ENCODE measurements around the gene NXF1. TPM values are rescaled to one million over a fixed set of nuclear protein-coding genes. Genes with fewer than 3 reads are reported as not detected.

NXF1 gene
- total and polyA plus RNA-seq, 2 of the 13 experiments (the other 11 are each of a cell fraction or from before 2014, with no cell fraction given): 30.4 to 30.9 TPM

DNA sequence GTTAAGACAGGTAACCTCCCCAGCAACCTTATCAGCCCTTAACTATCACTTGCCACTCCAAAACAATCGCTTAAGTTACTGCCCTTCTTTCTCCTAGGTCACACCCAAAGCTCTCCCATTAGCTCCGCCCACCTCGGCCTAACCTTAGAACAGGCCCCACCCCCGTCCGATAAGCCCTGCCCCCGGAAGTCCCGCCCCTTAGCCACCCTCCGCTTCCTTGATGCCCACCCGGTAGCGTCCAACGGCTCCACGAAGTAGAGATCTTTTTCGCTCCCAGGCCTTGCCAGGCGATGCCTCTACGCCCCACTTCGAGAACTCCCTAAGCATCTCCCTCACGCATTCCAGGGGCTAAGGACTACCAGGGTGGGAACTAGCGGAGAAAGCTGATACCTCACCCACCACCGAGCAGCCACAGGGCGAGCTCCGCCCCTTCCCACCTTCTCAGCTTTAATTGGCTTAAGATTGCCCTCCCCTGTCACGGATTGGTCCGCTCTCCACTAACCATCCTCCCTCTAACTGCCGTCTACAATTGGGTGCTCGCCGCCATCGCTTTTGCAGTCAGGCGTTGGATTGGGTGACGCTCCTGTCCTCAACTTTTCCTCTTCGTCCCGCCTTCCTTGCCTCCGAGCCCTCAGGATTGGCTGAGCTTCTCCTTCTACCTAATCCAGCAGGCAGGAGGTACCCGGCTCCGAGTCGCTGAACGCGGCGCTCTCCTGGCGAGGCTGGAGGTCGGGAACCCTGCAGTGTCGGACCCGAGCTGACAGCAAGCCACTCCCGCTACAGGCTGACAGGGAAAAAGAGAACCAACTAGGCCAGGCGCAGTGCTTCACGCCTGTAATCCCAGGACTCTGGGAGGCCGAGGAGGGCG lies 51.3 kb downstream of the NXF1 start, which contains the start of gene ZBTB3 (continued):
- TF ChIP-seq KLF9 (CRISPR knock-in tag; IDR thresholded peaks at IDR 0.05; ENCODE audit: low read depth) (0 out of 2 replicates have a peak, but pooled peaks have one; percentile 27), ZNF547 (CRISPR knock-in tag; IDR thresholded peaks at IDR 0.05) (peak; percentile 35; the same call in 1 of the 2 replicates), ZNF17 (CRISPR knock-in tag; IDR thresholded peaks at IDR 0.05) (no peak), MXI1 (IDR thresholded peaks at IDR 0.05; ENCODE audit: borderline replicate concordance, low read depth, low read length) (peak; percentile 53; the same call in 1 of the 3 replicates), ZNF781 (CRISPR knock-in tag; IDR thresholded peaks at IDR 0.05; ENCODE audit: borderline replicate concordance, not compliant biosample characterization) (peak; percentile 46), FOXP1 (IDR thresholded peaks at IDR 0.05) (no peak), FOXP1 (CRISPR knock-in tag; IDR thresholded peaks at IDR 0.05) (no peak), SP2 (CRISPR knock-in tag; IDR thresholded peaks at IDR 0.05) (peak; percentile 96), TCF7L2 (IDR thresholded peaks at IDR 0.05; ENCODE audit: low read depth, low read length) (no peak), HNRNPLL (IDR thresholded peaks at IDR 0.05; ENCODE audit: low read depth, low read length, poor library complexity, severe bottlenecking) (peak; percentile 22), ZFY (CRISPR knock-in tag; IDR thresholded peaks at IDR 0.05) (peak; percentile 60), YEATS4 (CRISPR knock-in tag; IDR thresholded peaks at IDR 0.05; ENCODE audit: borderline replicate concordance) (peak; percentile 58; the same call in 1 of the 2 replicates), ZSCAN29 (CRISPR knock-in tag; conservative IDR thresholded peaks at IDR 0.05) (no peak), GLI4 (CRISPR knock-in tag; IDR thresholded peaks at IDR 0.05; ENCODE audit: borderline replicate concordance) (0 out of 2 replicates have a peak, but pooled peaks have one; percentile 12), POLR2AphosphoS5 (IDR thresholded peaks at IDR 0.05; ENCODE audit: low read depth, low read length) (peak; percentile 57; the same call in 1 of the 2 replicates), PHF8 (CRISPR knock-in tag; IDR thresholded peaks at IDR 0.05) (peak; percentile 83), TAF1 (CRISPR knock-in tag; IDR thresholded peaks at IDR 0.05) (peak; percentile 64; the same call in 1 of the 2 replicates), SAP130 (CRISPR knock-in tag; IDR thresholded peaks at IDR 0.05; ENCODE audit: low read depth) (peak; percentile 75), ZNF253 (CRISPR knock-in tag; IDR thresholded peaks at IDR 0.05; ENCODE audit: borderline replicate concordance) (no peak), HIVEP1 (CRISPR knock-in tag; IDR thresholded peaks at IDR 0.05) (peak; percentile 17; the same call in 1 of the 2 replicates), ZSCAN22 (CRISPR knock-in tag; IDR thresholded peaks at IDR 0.05) (no peak), PAWR (CRISPR knock-in tag; IDR thresholded peaks at IDR 0.05; ENCODE audit: borderline replicate concordance) (no peak), BRD4 (CRISPR knock-in tag; IDR thresholded peaks at IDR 0.05) (no peak), GATA4 (IDR thresholded peaks at IDR 0.05; ENCODE audit: borderline replicate concordance, low read depth) (0 out of 2 replicates have a peak, but pooled peaks have one; percentile 13), NCOA2 (CRISPR knock-in tag; IDR thresholded peaks at IDR 0.05) (no peak), DMAP1 (CRISPR knock-in tag; IDR thresholded peaks at IDR 0.05) (peak; percentile 82), ZNF274 (CRISPR knock-in tag; IDR thresholded peaks at IDR 0.05) (no peak), ZNF839 (CRISPR knock-in tag; IDR thresholded peaks at IDR 0.05; ENCODE audit: borderline replicate concordance) (no peak), SYNCRIP (IDR thresholded peaks at IDR 0.05; ENCODE audit: insufficient read depth, low read depth, low read length) (no peak), POLR2G (IDR thresholded peaks at IDR 0.05; ENCODE audit: low read depth, low read length) (peak; percentile 92)
- TF ChIP-seq, protein P1, sequence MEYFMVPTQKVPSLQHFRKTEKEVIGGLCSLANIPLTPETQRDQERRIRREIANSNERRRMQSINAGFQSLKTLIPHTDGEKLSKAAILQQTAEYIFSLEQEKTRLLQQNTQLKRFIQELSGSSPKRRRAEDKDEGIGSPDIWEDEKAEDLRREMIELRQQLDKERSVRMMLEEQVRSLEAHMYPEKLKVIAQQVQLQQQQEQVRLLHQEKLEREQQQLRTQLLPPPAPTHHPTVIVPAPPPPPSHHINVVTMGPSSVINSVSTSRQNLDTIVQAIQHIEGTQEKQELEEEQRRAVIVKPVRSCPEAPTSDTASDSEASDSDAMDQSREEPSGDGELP (IDR thresholded peaks at IDR 0.05; ENCODE audit: borderline replicate concordance, low read depth): peak; percentile 37; the same call in 1 of the 2 replicates
- TF ChIP-seq, protein P2, sequence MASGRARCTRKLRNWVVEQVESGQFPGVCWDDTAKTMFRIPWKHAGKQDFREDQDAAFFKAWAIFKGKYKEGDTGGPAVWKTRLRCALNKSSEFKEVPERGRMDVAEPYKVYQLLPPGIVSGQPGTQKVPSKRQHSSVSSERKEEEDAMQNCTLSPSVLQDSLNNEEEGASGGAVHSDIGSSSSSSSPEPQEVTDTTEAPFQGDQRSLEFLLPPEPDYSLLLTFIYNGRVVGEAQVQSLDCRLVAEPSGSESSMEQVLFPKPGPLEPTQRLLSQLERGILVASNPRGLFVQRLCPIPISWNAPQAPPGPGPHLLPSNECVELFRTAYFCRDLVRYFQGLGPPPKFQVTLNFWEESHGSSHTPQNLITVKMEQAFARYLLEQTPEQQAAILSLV (CRISPR knock-in tag; IDR thresholded peaks at IDR 0.05; ENCODE audit: borderline replicate concordance): 0 out of 2 replicates have a peak, but pooled peaks have one; percentile 49
